Suprapubic skin (tissue), 4 donors: Measurements from ENCODE around the gene ATF6. TPM values are rescaled to one million over a fixed set of nuclear protein-coding genes. Genes with fewer than 3 reads are reported as not detected.

Experiments
- DNase-seq, 2 donors: peaks; one replicate each; pipeline ENCODE4 v3.0.0-alpha.2; 2019; ENCODE audit warnings: low spot score in 2 of 2
- H3K27ac ChIP-seq: fragments of 200-600 bp; sonication (generic); one replicate; pipeline ENCODE4 v1.5.1; 2019
- H3K27me3 ChIP-seq: fragments of 200-600 bp; sonication (generic); one replicate; pipeline ENCODE4 v1.5.1; 2019
- H3K36me3 ChIP-seq: fragments of 200-600 bp; sonication (generic); one replicate; pipeline ENCODE4 v1.5.1; 2019
- H3K4me1 ChIP-seq: fragments of 200-600 bp; sonication (generic); one replicate; pipeline ENCODE4 v1.5.1; 2019
- H3K4me3 ChIP-seq: fragments of 200-600 bp; sonication (generic); one replicate; pipeline ENCODE4 v1.5.1; 2019; ENCODE audit warnings: mild to moderate bottlenecking
- H3K9me3 ChIP-seq: fragments of 200-600 bp; sonication (generic); one replicate; pipeline ENCODE4 v1.5.1; 2019
- CTCF ChIP-seq, 2 donors: fragments of 200-600 bp in 1 of 2; fragments of 450-650 bp in 1 of 2; sonication (generic) in 1 of 2; IDR thresholded peaks; one replicate each; pipeline ENCODE4 v1.5.1; 2016 to 2019; ENCODE audit warnings: antibody characterized with exemption in 2 of 2, mild to moderate bottlenecking in 1 of 2, moderate library complexity in 1 of 2
- EP300 ChIP-seq: sonication (generic); formaldehyde crosslinking; IDR thresholded peaks from one replicate; pipeline ENCODE4 v1.6.1; 2017; ENCODE audit warnings: antibody characterized with exemption
- POLR2A ChIP-seq, 2 donors: fragments of 450-650 bp; IDR thresholded peaks; one replicate each; pipeline ENCODE4 v1.6.1; 2017; ENCODE audit warnings: antibody characterized with exemption in 2 of 2, mild to moderate bottlenecking in 2 of 2, moderate library complexity in 2 of 2
- POLR2AphosphoS5 ChIP-seq, 3 donors: sonication (generic); formaldehyde crosslinking; IDR thresholded peaks; one replicate each; pipeline ENCODE4 v1.6.1; 2017; ENCODE audit warnings: antibody characterized with exemption in 3 of 3
- whole genome bisulfite sequencing: methylation state at CpG from one replicate; pipeline ENCODE4 v1.1.5; 2018; 5-methylcytosine and 5-hydroxymethylcytosine counted together
- total RNA-seq, 4 donors: library from RNA; depleted of rRNA; stranded (reverse); fragments of >200 nt; gene quantifications; one replicate each; pipeline ENCODE4 v1.1.0, GENCODE V29; 2016

The ATF6 gene
- total RNA-seq, 4 donors from 2014 or later, result 28.0 to 32.4 (median 29.7) TPM

- TF ChIP-seq POLR2AphosphoS5 (IDR thresholded peaks at IDR 0.05) (no peak), EP300 (no peak), POLR2A (IDR thresholded peaks at IDR 0.05) (no peak), CTCF (IDR thresholded peaks at IDR 0.05) (no peak)
- Histone ChIP-seq H3K36me3 (no peaks in the 10 kb centered on the region), H3K4me1 (peaks cover 13% of the 10 kb centered on the region), H3K9me3 (no peaks in the 10 kb centered on the region), H3K27ac (peak overlapping the region; percentile 36), H3K4me3 (no peak overlapping the region), H3K27me3 (no peaks in the 10 kb centered on the region)
- WGBS, result 100% methylated on average over 3 of the region's 3 CpGs
- DNase-seq, result no peak
Measured at GRCh38 chr1:162004441-162004950, 238.4 kb downstream of the ATF6 start.

GRCh38 chr1:162006081-162006480, 240.0 kb downstream of the ATF6 start:
- WGBS, result 71% methylated on average over 6 of the region's 6 CpGs
- Histone ChIP-seq H3K27ac (no peak overlapping the region), H3K4me3 (no peak overlapping the region), H3K27me3 (no peaks in the 10 kb centered on the region), H3K36me3 (no peaks in the 10 kb centered on the region), H3K9me3 (no peaks in the 10 kb centered on the region), H3K4me1 (peaks cover 13% of the 10 kb centered on the region)
- DNase-seq, result peak in 1 of 2 donors; percentile 48
- TF ChIP-seq POLR2AphosphoS5 (IDR thresholded peaks at IDR 0.05) (no peak), POLR2A (IDR thresholded peaks at IDR 0.05) (no peak)

GRCh38 chr1:162007466-162007865, 241.3 kb downstream of the ATF6 start:
- DNase-seq, result no peak
- no peaks in the 10 kb centered on the region for H3K9me3 ChIP-seq
- no peak for TF ChIP-seq EP300
- TF ChIP-seq CTCF (IDR thresholded peaks at IDR 0.05), result no peak
- no peak for TF ChIP-seq POLR2AphosphoS5 (IDR thresholded peaks at IDR 0.05)
- TF ChIP-seq POLR2A (IDR thresholded peaks at IDR 0.05), result no peak

GRCh38 chr1:162008799-162009198, 242.7 kb downstream of the ATF6 start:
- WGBS, result 98% methylated on average over 5 of the region's 5 CpGs

More at GRCh38 chr1:162007466-162007865, 241.3 kb downstream of the ATF6 start:
- H3K36me3 ChIP-seq, result no peaks in the 10 kb centered on the region
- H3K4me1 ChIP-seq, result peaks cover 13% of the 10 kb centered on the region
- H3K27ac ChIP-seq, result no peak overlapping the region
- WGBS, result 93% methylated on average over 3 of the region's 3 CpGs
- H3K27me3 ChIP-seq, result no peaks in the 10 kb centered on the region
- no peak overlapping the region for H3K4me3 ChIP-seq

GRCh38 chr1:162009501-162010174, 243.5 kb downstream of the ATF6 start:
- DNase-seq, result no peak
- Histone ChIP-seq H3K4me1 (peaks cover 3% of the 10 kb centered on the region), H3K4me3 (no peak overlapping the region), H3K36me3 (no peaks in the 10 kb centered on the region), H3K27me3 (no peaks in the 10 kb centered on the region), H3K9me3 (no peaks in the 10 kb centered on the region), H3K27ac (no peak overlapping the region)
- 58% methylated on average over 5 of the region's 9 CpGs for WGBS
- TF ChIP-seq POLR2AphosphoS5 (IDR thresholded peaks at IDR 0.05) (no peak), POLR2A (IDR thresholded peaks at IDR 0.05) (no peak), CTCF (IDR thresholded peaks at IDR 0.05) (no peak), EP300 (no peak)

More at GRCh38 chr1:162008799-162009198, 242.7 kb downstream of the ATF6 start:
- H3K4me1 ChIP-seq, result peaks cover 7% of the 10 kb centered on the region
- H3K4me3 ChIP-seq, result no peak overlapping the region
- no peak for TF ChIP-seq CTCF (IDR thresholded peaks at IDR 0.05)
- TF ChIP-seq POLR2A (IDR thresholded peaks at IDR 0.05), result no peak
- TF ChIP-seq POLR2AphosphoS5 (IDR thresholded peaks at IDR 0.05), result no peak
- no peak for TF ChIP-seq EP300
- no peak overlapping the region for H3K27ac ChIP-seq
- DNase-seq, result no peak
- H3K27me3 ChIP-seq, result no peaks in the 10 kb centered on the region
- H3K36me3 ChIP-seq, result no peaks in the 10 kb centered on the region
- H3K9me3 ChIP-seq, result no peaks in the 10 kb centered on the region
